ENCODE data around the gene ONECUT2. TPM values are rescaled to one million over a fixed set of nuclear protein-coding genes. Genes with fewer than 3 reads are reported as not detected.

ONECUT2 gene
- total RNA-seq, 2 experiments from 2014 or later: not detected

DNA sequence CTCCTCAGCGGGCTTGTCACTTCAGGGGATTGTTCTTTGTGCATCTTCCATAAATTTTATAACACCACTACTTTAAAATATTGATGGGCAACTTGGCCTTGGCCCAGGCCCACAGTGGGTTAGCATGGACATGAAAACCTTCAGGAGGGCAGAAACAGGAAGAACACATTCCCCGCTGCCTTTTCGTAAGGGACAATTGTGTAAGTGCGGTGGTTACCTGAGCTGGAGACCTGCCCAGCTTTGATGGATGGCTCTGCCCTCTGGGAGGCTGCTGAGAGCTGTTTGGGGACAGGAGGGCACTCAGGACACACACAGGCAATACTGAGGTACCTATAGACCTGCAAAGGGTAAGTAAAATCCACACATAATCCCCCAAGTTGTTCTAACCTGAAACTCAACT is 104.5 kb downstream of the ONECUT2 start:
- Histone ChIP-seq H3K27ac (ENCODE audit: low read depth, low read length, poor library complexity, severe bottlenecking) (no peak overlapping the region), H3K36me3 (ENCODE audit: insufficient read depth, low read length) (no peaks in the 10 kb centered on the region), H2AFZ (ENCODE audit: low read length) (no peak overlapping the region), H3K4me3 (ENCODE audit: low read depth, low read length, poor library complexity, severe bottlenecking) (no peak overlapping the region), H3K4me1 (ENCODE audit: insufficient read depth, low read length, poor library complexity, severe bottlenecking) (no peaks in the 10 kb centered on the region), H3K4me2 (ENCODE audit: low read length) (no peak overlapping the region), H4K20me1 (ENCODE audit: insufficient read depth, low read length) (no peaks in the 10 kb centered on the region), H3K9me3 (ENCODE audit: low read length) (no peaks in the 10 kb centered on the region), H3K79me2 (ENCODE audit: insufficient read depth, low read depth, low read length) (no peaks in the 10 kb centered on the region), H3K9me2 (ENCODE audit: insufficient read depth, low read length) (no peaks in the 10 kb centered on the region)
- no peak for DNase-seq (ENCODE audit: low spot score)
- CTCF ChIA-PET (ENCODE audit: unreplicated experiment): no interaction called here
- POLR2A ChIA-PET: no interaction called here
- intact Hi-C loops (cut with micrococcal nuclease; ENCODE audit: unreplicated experiment): no loop called here
- BruUV-seq (replicated peaks): no TSS peak
- TF ChIP-seq, protein P1, sequence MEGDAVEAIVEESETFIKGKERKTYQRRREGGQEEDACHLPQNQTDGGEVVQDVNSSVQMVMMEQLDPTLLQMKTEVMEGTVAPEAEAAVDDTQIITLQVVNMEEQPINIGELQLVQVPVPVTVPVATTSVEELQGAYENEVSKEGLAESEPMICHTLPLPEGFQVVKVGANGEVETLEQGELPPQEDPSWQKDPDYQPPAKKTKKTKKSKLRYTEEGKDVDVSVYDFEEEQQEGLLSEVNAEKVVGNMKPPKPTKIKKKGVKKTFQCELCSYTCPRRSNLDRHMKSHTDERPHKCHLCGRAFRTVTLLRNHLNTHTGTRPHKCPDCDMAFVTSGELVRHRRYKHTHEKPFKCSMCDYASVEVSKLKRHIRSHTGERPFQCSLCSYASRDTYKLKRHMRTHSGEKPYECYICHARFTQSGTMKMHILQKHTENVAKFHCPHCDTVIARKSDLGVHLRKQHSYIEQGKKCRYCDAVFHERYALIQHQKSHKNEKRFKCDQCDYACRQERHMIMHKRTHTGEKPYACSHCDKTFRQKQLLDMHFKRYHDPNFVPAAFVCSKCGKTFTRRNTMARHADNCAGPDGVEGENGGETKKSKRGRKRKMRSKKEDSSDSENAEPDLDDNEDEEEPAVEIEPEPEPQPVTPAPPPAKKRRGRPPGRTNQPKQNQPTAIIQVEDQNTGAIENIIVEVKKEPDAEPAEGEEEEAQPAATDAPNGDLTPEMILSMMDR (conservative IDR thresholded peaks at IDR 0.05; ENCODE audit: low read length): no peak
- no peak for TF ChIP-seq EZH2phosphoT487 (IDR thresholded peaks at IDR 0.05; ENCODE audit: borderline replicate concordance, low read depth, low read length)

Other genes with a start within 250 kb of the ONECUT2 start
- not detected in 2 replicates for gene ST8SIA3, start 82.8 kb upstream of the ONECUT2 start, total RNA-seq (2014; rRNA removed; shearing (Covaris generic))
- gene ST8SIA3, start 82.8 kb upstream of the ONECUT2 start, total RNA-seq (2022): not detected in 2 replicates
- 14.2 and 14.5 TPM in 2 replicates for gene FECH, start 151.3 kb downstream of the ONECUT2 start, total RNA-seq (2014; rRNA removed; shearing (Covaris generic))
- 5.0 and 5.3 TPM in 2 replicates for gene FECH, start 151.3 kb downstream of the ONECUT2 start, total RNA-seq (2022)
- 68.7 and 102 TPM in 2 replicates for gene NARS1, start 186.5 kb downstream of the ONECUT2 start, total RNA-seq (2014; rRNA removed; shearing (Covaris generic))
- gene NARS1, start 186.5 kb downstream of the ONECUT2 start, total RNA-seq (2022): 77.7 and 83.4 TPM in 2 replicates